ENCODE data around the gene TOMM5.
A peak's percentile ranks its signal among the peaks of the same experiment; 100 is the strongest.

Gene TOMM5

DNA sequence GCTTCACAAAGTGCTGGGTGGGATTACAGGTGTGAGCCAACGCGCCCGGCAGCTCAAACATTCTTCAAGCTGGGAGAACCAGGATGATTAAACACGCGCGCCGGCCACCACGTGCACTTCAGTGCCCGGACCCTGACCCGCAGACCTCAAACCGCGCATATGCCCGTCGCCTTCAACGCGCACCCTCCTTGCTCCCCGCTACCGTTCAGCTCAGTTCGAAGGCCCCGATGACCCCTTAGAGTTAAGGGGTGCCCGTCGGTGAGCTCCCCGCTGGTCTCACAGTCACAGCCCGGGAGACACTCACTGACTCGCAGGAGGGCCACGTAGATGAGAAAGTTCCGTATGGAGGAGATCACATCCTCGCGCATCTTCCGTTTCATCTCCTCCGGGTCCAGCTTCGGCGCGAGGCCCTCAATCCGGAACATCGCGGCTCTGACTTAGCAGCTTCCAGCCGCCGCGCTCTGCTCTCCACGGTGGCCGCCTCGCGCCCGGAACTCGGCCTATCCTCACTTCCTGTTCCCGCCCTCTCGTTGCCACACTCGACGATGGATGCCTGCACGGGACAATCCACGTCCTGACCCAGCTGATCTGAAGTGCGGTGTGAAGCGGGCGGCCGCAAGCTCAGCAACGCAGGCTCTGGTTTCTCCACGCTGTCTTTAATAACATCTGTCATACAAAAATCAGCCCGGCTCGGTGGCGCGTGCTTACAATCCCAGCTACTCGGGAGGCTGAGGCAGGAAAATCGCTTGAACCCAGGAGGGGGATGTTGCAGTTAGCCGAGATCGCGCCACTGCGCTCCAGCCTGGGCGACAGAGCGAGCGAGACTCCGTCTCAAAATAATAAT is at the start of gene TOMM5:
TSS of gene TOMM5 (minus strand) at position 490 of the 844 bp plus-strand sequence. CDS start at position 425, 65 bp downstream.
- DNase-seq (ENCODE audit: low spot score) = peak; percentile 86

DNA sequence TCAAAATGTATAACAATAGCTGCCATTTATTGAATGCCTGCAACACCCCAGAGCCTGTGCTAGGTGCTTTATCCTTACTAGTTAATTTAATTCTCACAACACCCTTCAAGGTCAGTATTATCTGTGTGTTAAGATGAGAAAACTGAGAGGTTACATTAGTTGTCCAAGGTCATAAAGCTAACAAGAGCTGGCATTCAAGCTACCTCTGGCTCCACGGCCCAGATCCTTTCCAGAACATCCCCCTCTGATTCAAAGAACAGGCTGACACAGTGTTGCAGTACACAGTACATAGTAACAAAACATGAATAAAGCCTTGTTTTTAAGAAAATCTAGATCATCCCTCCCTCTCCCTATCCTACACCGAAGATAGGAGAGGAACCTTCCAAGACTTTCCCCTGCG is 48.9 kb upstream of the TOMM5 start:
- no peak for DNase-seq (ENCODE audit: low spot score)

DNA sequence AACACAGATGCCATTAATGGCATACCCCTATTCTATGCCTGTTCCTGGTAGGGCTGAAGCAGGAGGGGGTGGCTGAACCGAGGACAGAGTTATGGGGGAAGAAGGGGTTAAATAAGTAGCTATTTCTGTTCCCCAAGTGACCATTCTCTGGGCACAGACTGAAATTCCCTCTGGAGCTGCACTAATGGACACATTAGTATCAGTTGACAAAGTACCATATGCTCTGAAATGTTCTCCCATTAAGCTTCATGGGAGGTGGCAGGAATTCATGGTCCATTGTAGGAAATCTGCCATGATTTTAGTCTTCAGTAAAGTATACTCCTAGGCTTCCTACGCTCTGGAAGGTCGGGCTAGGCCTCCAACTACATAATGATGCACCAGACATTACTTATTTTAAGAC is 47.8 kb upstream of the TOMM5 start:
- no peak for DNase-seq (ENCODE audit: low spot score)

DNA sequence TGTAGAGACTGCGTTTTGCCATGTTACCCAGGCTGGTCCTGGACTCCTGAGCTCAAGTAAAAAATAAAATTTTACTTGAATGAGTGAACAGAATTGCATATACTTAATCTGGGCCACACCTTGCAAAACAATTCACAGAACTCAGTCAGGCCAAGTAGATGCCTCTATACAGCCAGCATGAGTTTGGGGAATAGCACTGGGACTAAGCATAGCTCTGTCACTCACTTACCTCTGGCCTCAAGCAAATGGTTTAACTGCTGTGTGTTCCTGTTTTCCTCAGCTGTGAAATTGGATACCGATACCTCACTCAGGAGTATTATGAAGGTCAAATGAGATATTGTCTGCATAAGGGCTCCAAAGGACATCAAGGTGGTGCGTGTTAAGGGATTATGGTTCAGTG is 47.4 kb upstream of the TOMM5 start:
- DNase-seq (ENCODE audit: low spot score) = no peak

DNA sequence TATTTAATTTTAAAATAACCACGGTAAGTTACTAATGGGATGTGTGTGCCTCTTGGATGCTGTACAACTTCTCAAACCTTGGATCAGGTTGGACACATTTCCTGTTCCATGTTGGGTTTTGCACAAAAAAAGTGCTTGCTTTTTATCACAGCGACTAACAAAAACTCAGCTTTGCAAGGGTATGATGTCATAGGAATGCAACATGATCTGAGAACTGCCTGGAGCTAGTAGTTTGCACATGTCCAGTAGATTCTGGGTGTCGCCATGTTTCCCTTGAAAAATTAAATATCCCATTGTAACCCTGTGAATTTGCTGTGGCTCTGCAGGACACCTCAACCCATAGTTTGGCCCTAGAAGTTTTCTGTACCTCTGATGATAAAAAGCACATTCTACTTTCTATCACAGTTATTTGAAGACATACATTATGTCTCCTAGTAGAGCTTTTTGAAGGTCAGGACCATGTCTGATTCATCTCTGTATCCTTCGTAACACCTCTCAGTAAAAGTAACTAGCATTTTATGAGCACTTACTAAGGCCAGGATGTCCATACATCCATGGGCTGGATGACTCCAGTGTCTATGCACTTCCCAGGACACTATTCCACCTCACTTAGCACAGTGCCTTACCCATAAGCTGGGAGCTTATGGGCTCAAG is 46.8 kb upstream of the TOMM5 start:
- no peak for DNase-seq (ENCODE audit: low spot score)

DNA sequence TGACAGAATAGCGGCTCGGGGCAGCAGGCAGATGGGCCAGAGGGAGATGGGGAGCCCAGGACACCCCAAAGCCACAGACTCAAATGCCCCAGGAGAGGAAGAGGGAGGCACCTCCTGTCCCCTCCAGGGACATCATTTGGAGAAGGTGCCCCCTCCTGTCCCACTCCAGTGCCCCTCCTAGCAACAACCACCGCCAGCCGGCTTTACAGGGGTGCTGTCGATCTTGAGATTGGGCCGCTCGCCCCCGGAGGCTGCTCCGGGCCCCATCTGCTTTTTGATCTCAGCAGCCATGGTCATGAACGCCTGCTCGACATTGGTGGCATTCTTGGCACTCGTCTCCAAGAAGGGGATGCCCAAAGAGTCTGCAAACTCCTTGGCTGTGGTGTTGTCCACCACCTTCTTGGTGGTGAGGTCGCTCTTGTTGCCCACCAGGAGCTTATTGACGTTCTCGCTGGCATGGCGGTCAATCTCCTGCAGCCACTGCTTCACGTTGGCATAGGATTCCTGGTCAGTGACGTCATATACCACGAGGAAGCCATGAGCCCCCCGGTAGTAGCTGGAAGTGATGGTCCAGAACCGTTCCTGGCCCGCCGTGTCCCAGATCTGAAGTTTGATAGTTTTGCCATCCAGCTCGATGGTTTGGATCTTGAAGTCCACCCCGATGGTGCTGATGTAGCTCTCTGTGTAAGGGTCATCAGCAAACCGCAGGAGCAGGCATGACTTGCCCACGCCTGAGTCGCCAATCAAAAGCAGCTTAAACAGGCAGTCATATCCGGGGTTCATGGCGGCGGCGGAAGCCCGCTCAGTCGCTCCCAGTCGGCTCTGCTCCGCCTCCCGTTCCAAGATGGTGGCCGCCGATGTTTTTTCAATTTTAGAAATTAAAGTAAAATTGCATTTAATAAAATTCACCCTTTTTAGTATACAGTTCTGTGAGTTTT is 44.4 kb upstream of the TOMM5 start:
- no peak for DNase-seq (ENCODE audit: low spot score)

DNA sequence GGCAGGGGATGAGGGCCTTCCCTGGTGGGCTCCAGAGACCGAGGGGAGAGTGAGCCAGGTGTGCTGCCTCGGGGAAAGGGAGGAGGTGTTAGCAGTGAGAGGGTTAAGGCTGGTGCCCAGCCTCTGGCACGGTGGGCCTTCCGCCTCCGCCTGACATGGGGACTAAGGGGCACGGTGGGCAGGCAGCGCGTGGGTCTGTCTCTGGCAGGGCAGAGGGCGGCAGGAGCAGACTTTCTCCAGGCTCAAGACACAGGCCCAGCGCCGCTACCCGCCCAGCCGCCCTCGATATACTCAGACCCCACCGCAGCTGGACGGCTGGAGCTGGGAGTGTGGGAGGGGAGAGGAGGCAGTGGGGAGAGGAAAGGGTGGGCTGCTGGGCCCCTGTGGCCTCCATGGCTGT is 43.4 kb upstream of the TOMM5 start:
- no peak for DNase-seq (ENCODE audit: low spot score)

DNA sequence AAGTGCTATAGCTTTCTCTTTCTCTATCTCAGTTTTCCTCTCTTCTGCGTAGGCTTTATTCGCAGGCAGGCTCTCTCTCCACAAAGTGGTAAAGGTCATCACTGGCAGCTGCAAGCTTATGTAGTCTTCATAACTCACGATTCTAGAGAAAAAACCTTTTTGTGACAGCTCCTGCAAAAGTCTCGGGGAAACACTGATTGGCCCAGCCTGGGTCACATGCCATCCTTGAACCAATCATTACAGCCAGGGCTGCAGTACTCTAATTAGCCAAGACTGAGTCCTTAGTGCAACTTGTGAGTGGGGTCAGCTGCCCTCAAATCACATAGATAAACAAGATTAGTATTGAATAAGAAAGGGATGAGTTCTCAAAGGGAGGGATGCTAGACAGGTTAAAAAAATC is 40.1 kb upstream of the TOMM5 start:
- no peak for DNase-seq (ENCODE audit: low spot score)

DNA sequence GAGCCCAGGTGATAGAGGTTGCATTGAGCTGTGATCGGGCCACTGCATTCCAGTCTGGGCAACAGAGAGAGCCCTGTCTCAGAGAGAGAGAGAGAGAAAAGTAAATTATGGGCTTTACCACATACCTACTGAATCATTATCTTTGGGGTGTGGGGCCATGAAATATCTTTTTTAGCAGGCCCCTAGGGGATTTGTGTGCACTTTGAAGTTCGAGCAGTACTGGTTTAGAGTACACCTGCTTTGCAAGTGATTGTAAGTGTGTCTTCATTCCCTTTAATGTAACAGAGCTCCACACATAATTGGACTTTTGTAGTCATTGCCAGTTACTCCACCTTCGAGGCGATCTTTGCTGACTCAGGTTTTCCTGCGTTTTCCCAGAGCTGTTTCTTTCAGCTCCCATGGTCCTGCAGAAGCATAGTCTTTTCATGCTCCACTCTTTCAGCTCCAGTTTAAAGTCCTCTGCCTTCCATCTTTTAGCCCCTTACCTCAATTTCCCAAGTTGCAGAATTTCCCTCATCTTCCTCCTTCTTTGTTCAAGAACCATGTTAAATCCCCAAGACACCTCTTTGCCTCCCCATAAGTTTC is 34.4 kb upstream of the TOMM5 start:
- DNase-seq (ENCODE audit: low spot score) = no peak

DNA sequence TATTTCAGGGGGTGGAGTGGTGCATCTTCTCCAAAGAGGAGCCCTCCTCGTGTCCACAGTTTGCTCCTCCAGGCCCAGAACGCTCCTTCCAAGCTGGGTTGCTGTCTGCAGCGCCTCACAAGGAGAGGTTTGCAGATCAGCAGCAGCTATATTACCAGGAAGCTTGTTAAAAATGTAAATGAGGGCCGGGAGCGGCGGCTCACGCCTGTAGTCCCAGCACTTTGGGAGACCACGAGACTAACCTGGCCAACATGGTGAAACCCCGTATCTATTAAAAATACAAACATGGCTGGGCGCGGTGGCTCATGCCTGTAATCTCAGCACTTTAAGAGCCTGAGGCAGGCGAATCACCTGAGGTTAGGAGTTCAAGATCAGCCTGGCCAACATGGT is 33.4 kb upstream of the TOMM5 start:
- DNase-seq (ENCODE audit: low spot score) = no peak

DNA sequence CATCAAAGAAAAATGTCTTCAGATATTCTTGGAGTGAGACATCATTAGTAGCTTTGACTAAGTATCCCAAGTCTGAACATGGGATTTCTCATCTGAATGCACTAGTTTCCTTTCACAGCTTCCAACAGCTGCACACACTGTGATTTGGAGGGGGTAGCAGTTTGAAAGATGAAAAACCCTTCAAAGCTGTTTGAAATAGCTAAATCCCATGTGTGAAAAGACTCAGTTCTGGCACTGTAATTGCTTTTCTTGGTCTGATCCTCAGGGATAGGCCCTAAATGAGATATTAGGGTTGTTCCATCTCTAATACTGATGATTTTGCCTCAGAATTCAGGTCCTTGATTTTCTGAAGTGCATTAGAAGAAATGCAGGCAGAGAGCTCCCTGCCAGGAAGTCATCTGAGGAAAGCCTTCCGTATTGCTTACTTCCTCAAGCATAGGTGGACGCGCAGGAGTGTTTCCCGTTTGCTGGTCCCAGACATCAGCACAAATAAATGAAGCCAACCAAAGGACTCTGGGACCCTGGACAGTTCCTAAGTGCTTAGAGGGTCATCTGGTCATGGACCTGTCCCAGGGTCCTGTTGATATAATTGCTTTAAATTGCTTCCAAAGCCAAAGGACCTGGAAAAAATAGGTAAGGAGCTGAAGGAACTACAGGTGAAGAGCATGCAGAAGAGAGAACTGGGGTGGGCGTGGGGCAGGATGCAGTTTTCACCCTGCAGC is 32.8 kb upstream of the TOMM5 start:
- DNase-seq (ENCODE audit: low spot score) = no peak

DNA sequence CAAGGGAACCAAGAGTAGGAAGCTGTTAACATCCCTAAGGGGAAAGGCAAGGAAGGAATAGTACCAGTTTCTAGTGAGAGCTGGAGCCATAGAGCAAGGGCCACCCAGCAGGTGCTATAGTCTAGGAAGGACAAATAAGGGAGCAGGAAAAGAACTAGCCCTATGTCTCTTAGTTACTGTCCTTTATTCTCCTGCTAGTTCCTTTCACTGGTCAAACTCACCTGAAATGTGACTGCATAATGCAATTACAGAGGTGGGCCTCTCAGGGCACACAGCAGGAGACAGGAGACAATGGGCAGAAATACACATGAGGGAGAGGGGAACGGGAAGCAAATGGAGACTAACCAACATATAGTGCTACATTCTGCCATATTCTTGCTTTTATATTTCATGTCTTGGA is 31.7 kb upstream of the TOMM5 start:
- DNase-seq (ENCODE audit: low spot score) = no peak

DNA sequence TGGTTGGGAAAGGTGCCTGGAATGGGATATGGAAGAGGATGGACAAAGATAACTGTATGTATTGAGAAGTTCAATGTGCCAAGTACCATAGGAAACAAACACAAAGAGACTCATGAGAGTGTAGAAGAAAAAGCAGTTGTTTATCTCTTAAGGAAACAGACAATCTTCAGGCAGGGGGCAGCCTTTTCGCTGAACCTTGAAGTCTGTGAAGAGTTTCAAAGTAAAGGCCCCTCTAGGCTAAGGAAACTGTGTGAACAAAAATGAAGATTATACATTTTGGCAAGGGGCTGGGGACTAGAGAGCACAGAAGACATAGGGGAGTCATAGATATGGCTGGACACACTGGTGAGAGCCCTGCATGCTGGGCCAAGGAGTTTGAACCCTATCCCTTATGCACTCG is 30.9 kb upstream of the TOMM5 start:
- DNase-seq (ENCODE audit: low spot score) = no peak

DNA sequence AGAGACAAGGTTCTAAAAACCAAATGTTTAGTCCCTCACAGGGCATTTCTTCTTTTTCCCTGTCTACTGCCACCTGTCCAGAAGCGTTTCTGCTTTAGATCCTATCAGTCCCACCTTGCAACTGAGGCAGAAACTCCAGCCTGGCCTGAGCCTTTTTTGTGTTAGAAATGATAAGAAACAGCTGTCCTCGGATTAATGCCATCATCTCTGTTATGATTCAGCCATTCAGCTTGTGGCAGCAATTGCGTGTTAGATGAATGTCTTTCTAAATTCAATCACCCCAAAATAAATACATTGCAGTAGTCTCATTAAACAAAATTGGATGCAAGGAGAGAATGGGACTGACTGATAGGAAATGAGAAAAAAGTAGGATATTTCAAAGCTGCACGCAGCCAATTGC is 30.1 kb upstream of the TOMM5 start:
- no peak for DNase-seq (ENCODE audit: low spot score)

DNA sequence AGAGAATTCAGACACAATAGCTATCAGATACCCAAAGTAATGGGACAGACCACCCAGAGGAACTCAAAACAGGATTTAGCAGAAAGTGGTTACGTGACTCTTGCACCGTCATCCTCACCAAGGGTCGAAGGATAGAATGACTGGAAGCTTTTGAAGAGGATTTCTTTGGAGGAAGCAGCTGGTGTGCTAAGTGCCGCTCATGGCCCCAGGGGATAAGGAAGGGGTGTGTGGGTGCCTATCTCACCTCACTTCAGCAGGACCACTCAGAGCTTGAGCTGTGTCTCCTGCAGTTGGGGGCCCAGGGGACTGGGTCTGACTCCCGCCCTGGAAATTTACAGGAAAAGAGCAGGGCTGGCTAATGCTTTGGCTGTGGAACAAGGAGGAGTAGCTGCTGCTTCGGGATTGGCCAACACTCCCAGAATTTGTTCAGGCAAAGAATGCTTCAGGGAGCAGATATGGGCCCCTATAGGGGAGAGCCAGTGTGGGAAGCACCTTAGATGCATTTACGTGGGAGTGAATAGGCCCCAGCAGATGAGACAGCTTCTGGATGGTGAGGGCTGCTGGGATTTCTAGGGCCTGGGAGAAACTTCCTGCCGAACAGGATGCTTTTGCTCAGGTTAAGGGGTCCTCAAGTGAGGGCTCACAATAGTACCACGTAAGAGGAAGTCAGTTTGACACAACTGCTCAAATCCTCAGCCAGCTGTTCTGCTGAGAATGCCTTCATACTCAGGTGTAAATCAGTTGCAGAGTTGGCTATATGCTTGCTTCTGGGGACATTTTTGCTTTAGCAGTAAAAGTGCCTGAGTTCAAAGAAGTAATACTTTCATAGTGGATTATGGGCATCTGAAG is 29.1 kb upstream of the TOMM5 start:
- DNase-seq (ENCODE audit: low spot score) = no peak

DNA sequence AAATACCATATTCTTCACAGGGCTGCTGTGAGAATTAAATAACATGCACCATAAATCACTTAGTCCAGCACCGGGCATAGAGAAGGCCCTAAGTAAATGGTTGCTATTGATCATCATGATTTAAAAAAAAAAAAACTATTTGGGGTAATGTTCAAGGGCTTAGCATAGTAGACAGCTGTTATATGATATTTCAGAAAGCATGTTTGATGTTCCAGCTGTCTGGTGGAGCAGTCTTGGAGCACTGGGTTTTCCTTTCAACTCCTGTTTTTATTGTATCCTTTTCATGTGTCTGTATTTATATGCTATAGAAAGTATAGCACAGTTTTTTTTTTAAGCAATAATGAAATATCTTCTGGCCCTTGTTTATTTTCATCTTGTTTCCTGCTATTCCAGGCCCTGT is 28.0 kb upstream of the TOMM5 start:
- DNase-seq (ENCODE audit: low spot score) = no peak

DNA sequence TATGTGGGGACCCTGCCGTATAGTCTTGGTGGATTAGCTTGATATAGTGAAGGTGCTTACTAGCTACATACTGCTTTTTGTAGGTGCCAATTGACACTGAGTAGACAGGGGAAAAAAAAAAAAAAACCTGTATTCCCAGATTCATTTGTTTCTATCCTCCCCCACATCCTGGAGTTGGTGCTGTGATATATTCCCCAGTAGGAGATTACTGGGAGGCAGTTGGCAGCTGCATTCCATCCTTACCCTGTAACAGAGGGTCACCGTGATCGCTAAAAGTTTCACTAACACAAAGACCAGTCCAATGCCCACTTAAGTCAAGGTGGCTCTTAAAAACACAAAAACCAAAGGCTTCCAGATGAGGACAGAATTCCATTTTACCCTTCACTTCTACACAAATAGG is 27.4 kb upstream of the TOMM5 start:
- DNase-seq (ENCODE audit: low spot score) = no peak

DNA sequence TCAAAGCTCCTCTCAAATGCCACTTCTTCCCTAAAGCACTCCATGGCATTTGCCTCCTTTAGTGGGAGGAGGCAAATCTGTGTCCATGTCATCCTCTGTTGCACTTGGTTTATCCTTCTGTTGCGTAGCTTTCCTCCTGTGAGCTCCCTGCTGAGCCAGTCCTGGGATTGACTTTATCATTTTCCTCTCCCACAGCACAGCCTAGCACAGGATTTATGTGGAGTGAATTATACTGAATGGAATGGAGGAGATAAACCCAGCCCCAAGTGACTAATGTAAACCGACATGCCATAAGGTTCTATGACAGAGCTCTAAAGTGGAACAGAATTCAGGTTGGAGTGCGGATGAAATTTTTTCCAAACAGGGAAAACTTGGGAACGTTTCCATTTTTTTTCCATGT is 26.4 kb upstream of the TOMM5 start:
- no peak for DNase-seq (ENCODE audit: low spot score)

DNA sequence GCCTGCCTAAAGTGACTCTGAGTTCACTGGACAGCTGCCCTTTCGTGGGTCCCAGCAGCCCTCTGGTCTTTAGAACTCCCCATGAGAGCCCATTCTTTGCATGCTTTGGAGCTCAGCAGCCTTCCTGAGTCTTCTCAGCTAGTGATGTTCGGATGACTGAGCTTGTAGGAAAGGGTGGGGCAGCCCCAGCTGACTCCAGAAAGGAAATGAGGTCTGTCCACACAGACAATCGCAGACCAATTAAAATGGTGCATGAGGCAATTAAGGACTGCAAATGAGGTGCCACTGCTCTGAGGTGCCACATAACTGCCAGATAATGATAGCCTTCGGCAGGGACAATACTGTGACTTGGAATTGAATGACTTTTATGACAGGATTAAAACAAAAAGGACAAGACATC is 25.4 kb upstream of the TOMM5 start:
- DNase-seq (ENCODE audit: low spot score) = no peak

DNA sequence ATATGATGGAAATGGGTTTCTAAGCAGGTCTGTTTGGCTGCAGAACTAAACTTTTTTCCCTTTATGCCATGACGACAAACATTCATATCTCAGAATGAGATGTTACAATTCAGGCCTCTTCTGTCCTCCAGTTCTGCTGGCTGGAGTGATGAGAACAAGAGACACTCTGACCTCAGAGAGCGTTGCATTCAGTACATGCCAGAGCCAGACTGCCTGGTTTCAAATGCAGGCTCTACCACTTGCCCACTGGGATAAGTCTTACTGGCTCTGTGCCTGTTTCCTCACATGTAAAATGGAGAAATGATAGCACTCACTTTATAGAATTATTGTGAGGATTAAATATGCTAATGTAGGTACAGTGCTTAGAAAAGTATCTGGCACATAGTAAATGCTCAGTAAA is 24.8 kb upstream of the TOMM5 start:
- DNase-seq (ENCODE audit: low spot score) = no peak

DNA sequence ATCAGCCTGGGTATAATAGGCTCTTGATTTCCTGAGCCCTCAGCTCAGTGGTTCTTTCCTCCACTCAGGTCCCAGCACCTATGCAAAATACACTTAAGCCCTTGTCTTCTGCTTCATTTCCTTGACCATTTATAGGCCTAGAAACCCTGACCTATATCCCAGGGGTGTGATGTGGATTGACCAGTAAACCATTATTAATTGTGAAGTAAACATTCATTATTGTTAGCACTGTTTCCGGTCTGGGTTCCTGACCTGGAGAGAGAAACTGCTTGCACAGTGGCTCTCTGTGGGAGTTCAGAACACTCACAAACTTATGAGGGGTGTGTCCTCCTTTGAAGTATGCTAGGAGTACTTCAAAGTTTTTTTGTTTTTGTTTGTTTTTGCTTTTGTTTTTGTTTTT is 19.6 kb upstream of the TOMM5 start:
- no peak for DNase-seq (ENCODE audit: low spot score)
